Measurements from ENCODE around the gene MGAM2. TPM values are rescaled to one million over a fixed set of nuclear protein-coding genes. Genes with fewer than 3 reads are reported as not detected.

The MGAM2 gene
- total and polyA plus RNA-seq, 10 donors = 0.03 to 12.1 (median 3.0) TPM

DNA sequence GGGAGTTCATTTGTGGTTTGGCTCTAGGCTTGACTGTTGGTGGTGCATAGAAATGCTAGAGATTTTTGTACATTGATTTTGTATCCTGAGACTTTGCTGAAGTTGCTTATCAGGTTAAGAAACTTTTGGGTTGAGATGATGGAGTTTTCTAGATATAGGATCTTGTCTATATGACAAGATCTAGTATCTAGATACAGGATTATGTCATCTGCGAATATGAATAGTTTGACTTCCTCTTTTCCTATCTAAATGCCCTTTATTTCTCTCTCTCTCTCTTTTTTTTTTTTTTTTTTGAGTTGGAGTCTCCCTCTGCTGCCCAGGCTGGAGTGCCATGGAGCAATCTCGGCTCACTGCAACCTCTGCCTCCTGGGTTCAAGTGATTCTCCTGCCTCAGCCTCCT, 62.9 kb downstream of the MGAM2 start:
- H3K9me3 ChIP-seq = peaks cover 0 to 7% (median 0%) of the 10 kb centered on the region in 8 donors
- H3K36me3 ChIP-seq = no peaks in the 10 kb centered on the region
- H3K27ac ChIP-seq = no peak overlapping the region
- H3K4me3 ChIP-seq = no peak overlapping the region
- WGBS, 5 donors = 67 to 81% (median 73%) methylated on average over 2 of the region's 2 CpGs
- no peak for DNase-seq
- peaks cover 0 to 3% (median 0%) of the 10 kb centered on the region in 6 donors for H3K4me1 ChIP-seq
- intact Hi-C loops (cut with DNase I; ENCODE audit: low total_unique reads) = no loop called here
- no peak for TF ChIP-seq POLR2A (IDR thresholded peaks at IDR 0.05)
- no peak for TF ChIP-seq POLR2AphosphoS5 (IDR thresholded peaks at IDR 0.05)
- TF ChIP-seq, protein P1, sequence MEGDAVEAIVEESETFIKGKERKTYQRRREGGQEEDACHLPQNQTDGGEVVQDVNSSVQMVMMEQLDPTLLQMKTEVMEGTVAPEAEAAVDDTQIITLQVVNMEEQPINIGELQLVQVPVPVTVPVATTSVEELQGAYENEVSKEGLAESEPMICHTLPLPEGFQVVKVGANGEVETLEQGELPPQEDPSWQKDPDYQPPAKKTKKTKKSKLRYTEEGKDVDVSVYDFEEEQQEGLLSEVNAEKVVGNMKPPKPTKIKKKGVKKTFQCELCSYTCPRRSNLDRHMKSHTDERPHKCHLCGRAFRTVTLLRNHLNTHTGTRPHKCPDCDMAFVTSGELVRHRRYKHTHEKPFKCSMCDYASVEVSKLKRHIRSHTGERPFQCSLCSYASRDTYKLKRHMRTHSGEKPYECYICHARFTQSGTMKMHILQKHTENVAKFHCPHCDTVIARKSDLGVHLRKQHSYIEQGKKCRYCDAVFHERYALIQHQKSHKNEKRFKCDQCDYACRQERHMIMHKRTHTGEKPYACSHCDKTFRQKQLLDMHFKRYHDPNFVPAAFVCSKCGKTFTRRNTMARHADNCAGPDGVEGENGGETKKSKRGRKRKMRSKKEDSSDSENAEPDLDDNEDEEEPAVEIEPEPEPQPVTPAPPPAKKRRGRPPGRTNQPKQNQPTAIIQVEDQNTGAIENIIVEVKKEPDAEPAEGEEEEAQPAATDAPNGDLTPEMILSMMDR (IDR thresholded peaks at IDR 0.05 in 8 of 11, conservative IDR thresholded peaks at IDR 0.05 in 3 of 11) = no peak
- no peaks in the 10 kb centered on the region for H3K27me3 ChIP-seq (replicated peaks in 1 of 7)

DNA sequence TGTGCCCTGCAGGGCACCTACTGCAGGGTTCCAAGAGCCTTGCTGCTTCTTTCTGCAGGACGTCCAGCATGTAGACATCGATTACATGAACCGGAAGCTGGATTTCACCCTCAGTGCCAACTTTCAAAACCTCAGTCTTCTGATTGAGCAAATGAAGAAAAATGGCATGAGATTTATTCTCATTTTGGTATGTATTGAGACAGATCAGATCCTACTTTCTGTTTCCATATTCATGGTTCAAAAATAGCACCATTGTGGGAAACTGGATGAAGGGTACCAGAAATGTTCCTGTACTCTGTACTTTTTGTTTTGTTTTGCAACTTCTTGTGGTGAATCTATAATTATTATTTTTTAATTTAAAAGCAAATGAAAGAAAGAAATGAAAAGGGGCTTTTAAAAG, 64.1 kb downstream of the MGAM2 start:
- TF ChIP-seq POLR2AphosphoS5 (IDR thresholded peaks at IDR 0.05) (no peak), POLR2A (IDR thresholded peaks at IDR 0.05) (no peak)
- TF ChIP-seq, protein P1 (IDR thresholded peaks at IDR 0.05 in 8 of 11, conservative IDR thresholded peaks at IDR 0.05 in 3 of 11) = no peak
- no peak for DNase-seq
- Histone ChIP-seq H3K9me3 (peaks cover 0 to 7% (median 0%) of the 10 kb centered on the region in 8 donors), H3K27me3 (replicated peaks in 1 of 7) (no peaks in the 10 kb centered on the region), H3K27ac (peak overlapping the region in 1 of 8 donors; percentile 32), H3K36me3 (no peaks in the 10 kb centered on the region), H3K4me1 (peaks cover 0 to 3% (median 0%) of the 10 kb centered on the region in 6 donors), H3K4me3 (no peak overlapping the region)
- 59 to 87% (median 68%) methylated on average over 3 of the region's 3 CpGs for whole genome bisulfite sequencing, 5 donors
- intact Hi-C loops (cut with DNase I; ENCODE audit: low total_unique reads) = no loop called here

DNA sequence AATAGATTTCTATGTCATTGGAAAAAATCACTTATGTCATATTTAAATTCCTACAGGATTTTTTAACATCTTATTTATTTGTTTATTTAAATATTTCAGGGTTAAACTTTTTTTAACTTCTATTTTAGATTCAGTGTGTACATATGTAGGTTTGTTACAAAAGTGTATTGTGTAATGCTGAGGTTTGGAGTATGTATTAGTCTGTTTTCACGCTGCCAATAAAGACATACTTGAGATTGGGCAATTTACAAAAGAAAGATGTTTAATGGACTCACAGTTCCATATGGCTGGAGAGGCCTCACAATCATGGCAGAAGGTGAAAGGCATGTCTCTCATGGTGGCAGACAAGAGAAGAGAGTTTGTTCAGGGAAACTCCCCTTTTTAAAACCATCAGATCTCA, 65.4 kb downstream of the MGAM2 start:
- 34 to 75% (median 52%) methylated on average over 1 of the region's 1 CpG for WGBS, 5 donors
- peaks cover 0 to 3% (median 0%) of the 10 kb centered on the region in 6 donors for H3K4me1 ChIP-seq
- intact Hi-C loops (cut with DNase I; ENCODE audit: low total_unique reads) = no loop called here
- no peaks in the 10 kb centered on the region for H3K36me3 ChIP-seq
- no peaks in the 10 kb centered on the region for H3K27me3 ChIP-seq (replicated peaks in 1 of 7)
- DNase-seq = no peak
- H3K27ac ChIP-seq = no peak overlapping the region
- TF ChIP-seq, protein P1 (IDR thresholded peaks at IDR 0.05 in 8 of 11, conservative IDR thresholded peaks at IDR 0.05 in 3 of 11) = no peak
- TF ChIP-seq POLR2A (IDR thresholded peaks at IDR 0.05) (no peak), POLR2AphosphoS5 (IDR thresholded peaks at IDR 0.05) (no peak)
- no peak overlapping the region for H3K4me3 ChIP-seq
- peaks cover 0 to 7% (median 0%) of the 10 kb centered on the region in 8 donors for H3K9me3 ChIP-seq

DNA sequence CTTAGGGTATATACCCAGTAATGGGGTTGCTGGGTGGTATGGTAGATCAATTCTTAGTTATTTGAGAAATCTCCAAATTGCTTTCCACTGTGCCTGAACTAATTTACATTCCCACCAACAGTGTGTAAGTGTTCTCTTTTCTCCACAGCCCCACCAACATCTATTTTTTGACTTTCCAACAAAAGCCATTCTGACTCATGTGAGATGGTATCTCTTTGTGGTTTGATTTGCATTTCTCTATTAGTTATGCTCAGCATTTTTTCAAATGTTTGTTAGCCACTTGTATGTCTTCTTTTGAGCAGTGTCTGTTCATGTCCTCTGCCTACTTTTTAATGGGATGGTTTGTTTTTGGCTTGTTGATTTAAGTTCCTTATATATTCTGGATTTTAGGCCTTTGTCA, 66.4 kb downstream of the MGAM2 start:
- intact Hi-C loops (cut with DNase I; ENCODE audit: low total_unique reads) = no loop called here
- Histone ChIP-seq H3K27ac (no peak overlapping the region), H3K9me3 (peaks cover 0 to 7% (median 0%) of the 10 kb centered on the region in 8 donors), H3K36me3 (no peaks in the 10 kb centered on the region), H3K4me1 (peaks cover 0 to 3% (median 0%) of the 10 kb centered on the region in 6 donors), H3K27me3 (replicated peaks in 1 of 7) (no peaks in the 10 kb centered on the region), H3K4me3 (no peak overlapping the region)
- no peak for TF ChIP-seq POLR2A (IDR thresholded peaks at IDR 0.05)
- no peak for DNase-seq

DNA sequence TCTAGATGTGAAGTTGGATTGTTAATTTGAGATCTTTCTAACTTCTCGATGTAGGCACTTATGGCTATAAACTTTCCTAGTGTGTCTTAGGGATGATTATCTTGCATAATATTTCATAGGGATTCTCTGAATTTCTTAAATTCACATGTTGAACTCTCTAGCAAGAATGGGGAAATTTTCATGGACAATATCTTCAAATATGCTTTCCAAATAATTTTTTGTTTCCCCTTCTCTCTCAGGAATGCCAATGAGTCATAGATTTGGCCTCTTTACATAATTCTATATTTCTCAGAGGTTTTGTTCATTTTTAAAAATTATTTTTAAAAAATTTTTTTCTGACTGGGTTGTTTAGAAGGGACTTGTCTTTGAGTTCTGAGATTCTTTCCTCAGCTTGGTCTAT, 68.9 kb downstream of the MGAM2 start:
- 81 to 97% (median 89%) methylated on average over 1 of the region's 1 CpG for WGBS, 5 donors
- no peak overlapping the region for H3K27ac ChIP-seq
- peaks cover 0 to 1% (median 0%) of the 10 kb centered on the region in 6 donors for H3K4me1 ChIP-seq
- H3K36me3 ChIP-seq = no peaks in the 10 kb centered on the region
- TF ChIP-seq, protein P1 (IDR thresholded peaks at IDR 0.05 in 8 of 11, conservative IDR thresholded peaks at IDR 0.05 in 3 of 11) = no peak
- TF ChIP-seq POLR2AphosphoS5 (IDR thresholded peaks at IDR 0.05) (no peak), POLR2A (IDR thresholded peaks at IDR 0.05) (no peak)
- no peaks in the 10 kb centered on the region for H3K27me3 ChIP-seq (replicated peaks in 1 of 7)
- intact Hi-C loops (cut with DNase I; ENCODE audit: low total_unique reads) = no loop called here
- H3K9me3 ChIP-seq = no peaks in the 10 kb centered on the region
- DNase-seq = no peak
- H3K4me3 ChIP-seq = no peak overlapping the region

Data from spleen (tissue), 11 donors.